RWPE1 (cell line): ENCODE measurements around the gene PLEKHG5.
"Not testable (repeated sequence)": the region's sequence is repeated elsewhere in the genome, so short reads cannot be mapped to it uniquely, and the experiment has no call there.

Experiments
- CTCF ChIA-PET: fragments of 350-600 bp; sonication (Branson Sonifier 250); formaldehyde crosslinking; extraction: SDS; loops from one replicate; lab custom pipeline; 2021; lab: Yijun Ruan, JAX
- POLR2A ChIA-PET: fragments of 400-600 bp; formaldehyde crosslinking; extraction: SDS; loops from one replicate; lab custom pipeline; 2020; ENCODE audit warnings: antibody characterized with exemption; ENCODE audit not compliant: low non-redundant PET; lab: Yijun Ruan, JAX
- DNase-seq: peaks from one replicate; pipeline ENCODE4 v3.0.0; 2012; ENCODE audit warnings: low spot score
- H3K27ac ChIP-seq: fragments of 450-650 bp; 2 replicates; pipeline ENCODE4 v1.5.1; 2017
- CTCF ChIP-seq: fragments of 450-650 bp; conservative IDR thresholded peaks from 2 replicates; pipeline ENCODE4 v1.5.1; 2017; ENCODE audit warnings: low read depth, mild to moderate bottlenecking

The PLEKHG5 gene

GRCh38 chr1:6443339-6444115 lies 47.9 kb downstream of the PLEKHG5 start:
- ChIA-PET CTCF (interaction anchor here (0.6 to 1.2 kb wide), 2 partner anchors 196 to 781 kb away, joined by 4 to 5 read pairs; no protein-coding TSS in a partner anchor), POLR2A (interaction anchor here (0.6 to 0.7 kb wide), 2 partner anchors 47 to 384 kb away, joined by 5 to 6 read pairs; no protein-coding TSS in a partner anchor)
- DNase-seq = no peak
- H3K27ac ChIP-seq = no peak overlapping the region
- TF ChIP-seq CTCF = no peak

DNA sequence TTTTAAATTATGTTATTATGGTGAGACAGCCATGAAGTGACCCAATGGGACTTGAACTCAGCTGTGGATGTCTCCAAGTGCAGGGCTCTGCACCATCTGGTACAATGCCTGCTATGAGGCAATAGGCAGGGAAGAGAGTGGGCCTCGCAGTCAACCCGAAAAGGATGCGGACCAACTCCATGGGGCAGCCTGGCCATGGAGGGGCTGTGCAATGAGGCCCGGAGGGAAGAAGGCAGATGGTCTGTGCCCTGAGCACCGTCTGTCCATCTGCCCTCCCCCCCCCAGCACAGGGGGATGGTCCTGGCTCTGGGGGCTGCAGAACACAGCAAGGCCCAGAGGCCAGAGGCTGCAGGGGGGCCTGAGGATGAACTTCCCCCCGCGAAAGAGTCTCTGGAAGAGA lies 49.9 kb downstream of the PLEKHG5 start:
- ChIA-PET CTCF (interaction anchor here (5.5 kb wide), 1 partner anchor 21 kb away, joined by 85 read pairs; the partner anchor contains the start of gene HES2), POLR2A (no interaction called here)
- no peak for DNase-seq
- no peak overlapping the region for H3K27ac ChIP-seq
- TF ChIP-seq CTCF = no peak

DNA sequence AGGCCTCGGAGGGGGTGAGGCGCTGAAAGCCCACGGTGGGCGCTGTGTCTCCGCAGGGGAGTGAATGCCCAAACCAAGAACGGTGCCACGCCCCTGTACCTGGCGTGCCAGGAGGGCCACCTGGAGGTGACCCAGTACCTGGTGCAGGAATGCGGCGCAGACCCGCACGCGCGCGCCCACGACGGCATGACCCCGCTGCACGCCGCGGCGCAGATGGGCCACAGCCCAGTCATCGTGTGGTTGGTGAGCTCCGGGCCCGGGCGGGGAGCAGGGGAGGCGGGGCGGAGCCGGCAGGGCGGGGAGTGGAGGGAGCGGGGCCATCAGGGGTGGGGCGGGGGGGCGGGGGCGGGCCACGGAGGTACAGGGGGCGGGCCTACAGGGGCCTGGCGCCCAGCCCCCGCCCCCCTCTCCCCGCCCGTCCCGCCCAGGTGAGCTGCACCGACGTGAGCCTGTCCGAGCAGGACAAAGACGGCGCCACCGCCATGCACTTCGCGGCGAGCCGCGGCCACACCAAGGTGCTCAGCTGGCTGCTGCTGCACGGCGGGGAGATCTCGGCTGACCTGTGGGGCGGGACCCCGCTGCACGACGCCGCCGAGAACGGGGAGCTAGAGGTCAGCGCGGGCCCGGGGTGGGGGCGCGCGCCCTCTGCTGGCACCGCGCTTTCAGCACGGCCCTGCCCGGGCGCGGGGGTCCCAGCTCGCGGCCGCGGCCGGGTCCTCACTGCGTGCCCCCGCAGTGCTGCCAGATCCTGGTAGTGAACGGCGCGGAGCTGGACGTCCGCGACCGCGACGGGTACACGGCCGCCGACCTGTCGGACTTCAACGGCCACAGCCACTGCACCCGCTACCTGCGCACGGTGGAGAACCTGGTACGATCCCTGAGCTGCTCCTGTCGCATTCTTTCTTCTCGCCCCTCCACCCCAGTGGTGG lies 51.0 kb downstream of the PLEKHG5 start:
- H3K27ac ChIP-seq = 0 out of 2 replicates have a peak overlapping the region, but pooled peaks have one; percentile 58
- TF ChIP-seq CTCF = peak; percentile 44
- ChIA-PET CTCF (interaction anchor here (0.5 to 5.5 kb wide), 4 partner anchors 20 to 399 kb away, joined by 4 to 85 read pairs (median 7); partner anchors contain the start of gene HES2), POLR2A (no interaction called here)
- peak; percentile 79 for DNase-seq

DNA sequence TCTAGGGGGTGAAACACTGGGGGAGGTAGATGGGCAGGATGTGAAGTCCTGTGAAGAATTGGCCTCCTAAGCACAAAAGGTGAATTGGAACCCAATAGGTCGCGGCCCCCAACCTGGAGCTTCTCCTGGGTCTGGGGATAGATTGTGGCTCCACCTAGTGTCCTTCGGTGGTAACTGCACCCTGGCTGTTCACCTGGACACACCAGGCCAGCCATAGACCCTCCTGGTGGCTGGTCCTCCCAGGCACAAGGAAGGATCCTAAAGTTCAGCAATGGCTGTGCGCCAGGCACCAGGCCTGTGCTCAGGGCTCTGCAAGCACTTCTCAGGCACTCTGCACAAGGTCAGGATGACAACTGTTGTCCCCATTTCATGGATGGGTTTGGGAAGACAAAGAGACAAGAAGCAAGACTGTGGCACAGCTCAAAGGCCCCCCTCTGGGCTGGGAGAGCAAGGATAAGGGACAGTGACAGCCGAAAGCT lies 53.4 kb downstream of the PLEKHG5 start:
- H3K27ac ChIP-seq = peak overlapping the region; percentile 58
- peak; percentile 93 for TF ChIP-seq CTCF
- POLR2A ChIA-PET = no interaction called here
- DNase-seq = peak; percentile 68
- CTCF ChIA-PET = interaction anchor here (0.5 to 5.5 kb wide), 19 partner anchors 9 to 193 kb away, joined by 3 to 85 read pairs (median 5); partner anchors contain the start of gene HES2

DNA sequence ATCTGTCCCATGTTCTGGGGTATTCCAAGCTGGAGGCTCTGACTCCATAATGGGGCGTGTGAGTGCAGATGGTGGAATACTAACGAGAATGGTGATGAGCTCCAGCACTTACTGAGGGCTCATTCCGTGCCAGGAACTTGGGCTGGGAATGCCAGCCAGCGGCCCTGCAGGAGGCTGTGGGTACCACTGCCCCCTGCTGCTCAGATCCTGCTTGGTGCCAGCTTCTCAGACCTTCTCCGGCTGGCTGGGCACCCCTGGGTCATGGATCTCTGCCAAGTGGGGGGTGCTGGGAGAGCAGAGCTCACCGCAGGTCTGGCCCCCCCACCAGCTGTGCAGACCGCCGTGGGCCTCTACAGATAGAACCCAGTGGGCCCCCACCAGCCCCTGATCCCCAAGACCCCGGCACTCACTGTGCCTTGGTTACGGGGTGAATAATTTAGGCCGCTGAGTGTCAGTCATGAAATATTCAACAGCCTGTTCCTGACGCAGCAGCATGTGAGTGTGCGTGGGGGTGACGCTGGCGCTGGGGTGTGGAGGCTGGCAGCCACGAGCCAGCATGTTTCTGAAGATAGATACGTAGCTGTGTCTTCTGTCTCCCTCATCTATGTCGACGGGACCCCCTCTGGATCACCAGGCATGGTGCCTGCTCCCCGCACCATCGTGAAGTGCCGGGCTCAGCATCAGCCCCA lies 54.3 kb downstream of the PLEKHG5 start:
- POLR2A ChIA-PET, H3K27ac ChIP-seq, DNase-seq: not testable (repeated sequence)
- CTCF ChIA-PET = interaction anchor here (0.5 to 5.5 kb wide), 19 partner anchors 8 to 358 kb away, joined by 3 to 85 read pairs (median 5); partner anchors contain the start of gene HES2

DNA sequence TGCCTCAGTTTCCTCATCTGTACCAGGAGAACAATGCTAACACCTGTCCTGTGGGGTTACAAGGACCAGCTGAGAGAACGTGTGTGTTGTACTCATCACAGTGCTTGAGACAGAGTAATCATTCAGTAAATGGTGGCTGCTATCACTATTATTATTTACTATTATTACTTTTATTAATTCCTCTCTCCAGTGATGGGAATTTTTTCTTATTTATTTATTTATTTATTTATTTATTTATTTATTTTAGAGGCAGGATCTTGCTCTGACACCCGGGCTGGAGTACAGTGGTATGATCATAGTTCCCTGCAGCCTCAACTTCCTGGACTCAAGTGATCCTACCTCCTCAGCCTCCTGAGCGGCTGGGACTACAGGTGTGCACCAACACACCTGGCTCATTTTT lies 55.2 kb downstream of the PLEKHG5 start:
- CTCF ChIA-PET = interaction anchor here (0.8 to 5.5 kb wide), 2 partner anchors 13 to 15 kb away, joined by 3 to 85 read pairs; partner anchors contain the start of gene HES2
- H3K27ac ChIP-seq, DNase-seq, POLR2A ChIA-PET: not testable (repeated sequence)
